ENCODE results near the gene MIF. TPM values are rescaled to one million over a fixed set of nuclear protein-coding genes. Genes with fewer than 3 reads are reported as not detected.

The MIF gene
- total RNA-seq, 1 donor: 160 TPM

- H3K4me3 ChIP-seq (ENCODE audit: low read depth, low read length): no peak overlapping the region
- no peak for DNase-seq (ENCODE audit: low read depth)
- no peak for TF ChIP-seq CTCF (IDR thresholded peaks at IDR 0.05; ENCODE audit: insufficient read depth, low read length)
Measured at GRCh38 chr22:23892706-23893105, 1.5 kb upstream of the MIF start.

GRCh38 chr22:23893121-23893944, 850 bp upstream of the MIF start:
- DNase-seq (ENCODE audit: low read depth): no peak
- no peak for TF ChIP-seq CTCF (IDR thresholded peaks at IDR 0.05; ENCODE audit: insufficient read depth, low read length)
- H3K4me3 ChIP-seq (ENCODE audit: low read depth, low read length): peak overlapping the region; percentile 83

GRCh38 chr22:23894710-23895598, 771 bp downstream of the MIF start:
- TF ChIP-seq CTCF (IDR thresholded peaks at IDR 0.05; ENCODE audit: insufficient read depth, low read length): peak; percentile 16
- peak; percentile 65 for DNase-seq (ENCODE audit: low read depth)
- H3K4me3 ChIP-seq (ENCODE audit: low read depth, low read length): peak overlapping the region; percentile 83

GRCh38 chr22:23895599-23896144, 1.5 kb downstream of the MIF start:
- no peak for TF ChIP-seq CTCF (IDR thresholded peaks at IDR 0.05; ENCODE audit: insufficient read depth, low read length)
- DNase-seq (ENCODE audit: low read depth): no peak
- H3K4me3 ChIP-seq (ENCODE audit: low read depth, low read length): peak overlapping the region; percentile 83

- no peak for DNase-seq (ENCODE audit: low read depth)
- TF ChIP-seq CTCF (IDR thresholded peaks at IDR 0.05; ENCODE audit: insufficient read depth, low read length): no peak
- no peak overlapping the region for H3K4me3 ChIP-seq (ENCODE audit: low read depth, low read length)
Measured at GRCh38 chr22:23896166-23896522, 2.0 kb downstream of the MIF start.

- H3K4me3 ChIP-seq (ENCODE audit: low read depth, low read length): no peak overlapping the region
- DNase-seq (ENCODE audit: low read depth): no peak
- TF ChIP-seq CTCF (IDR thresholded peaks at IDR 0.05; ENCODE audit: insufficient read depth, low read length): no peak
Measured at GRCh38 chr22:23896523-23897186, 2.5 kb downstream of the MIF start.

Measured in fibroblast of the aortic adventitia (primary cell).